K562 (cell line): ENCODE data around the gene KIFC3. TPM values are rescaled to one million over a fixed set of nuclear protein-coding genes. Genes with fewer than 3 reads are reported as not detected.

Source experiments
- ATAC-seq: fragments of 200-7000 bp; cut with Tn5 transposase; 3 replicates; pipeline ENCODE4 v1.9.1; 2020; ENCODE audit warnings: moderate library complexity
- BruUV-seq: library from RNA; stranded (reverse); fragments of 400-500 nt; replicated peaks from 2 replicates; lab custom pipeline; 2021; lab: Mats Ljungman, UMichigan
- CTCF ChIA-PET: fragments of 300-600 bp; formaldehyde crosslinking; extraction: SDS; loops from one replicate; lab custom pipeline; 2021; ENCODE audit warnings: low intra/inter-chr PET ratio; lab: Yijun Ruan, JAX
- POLR2A ChIA-PET: fragments of 300-600, 350-650 bp; sonication (Branson Sonifier 250); formaldehyde crosslinking; extraction: SDS; loops from one replicate; lab custom pipeline; 2021; ENCODE audit warnings: antibody characterized with exemption, inconsistent platforms; lab: Yijun Ruan, JAX
- DNase-seq, 4 experiments: peaks; one replicate each; pipeline versions ENCODE4 v3.0.0 to v3.0.0-alpha.2; 2011 to 2018; ENCODE audit warnings: low spot score in 3 of 4, mixed read lengths in 3 of 4; ENCODE audit errors: extremely low read depth in 1 of 4
- FAIRE-seq: peaks from 2 replicates; lab custom pipeline; 2011; peaks lifted over from hg19 to GRCh38; lab: Jason Lieb, UNC
- H2AFZ ChIP-seq: 2 replicates; pipeline ENCODE4 v1.6.0; 2011; ENCODE audit warnings: low read depth, low read length, control low read depth, inconsistent platforms
- H3K27ac ChIP-seq: fragments of 200-600 bp; 3 replicates; pipeline ENCODE4 v1.8.0; 2011; ENCODE audit warnings: low read depth, mild to moderate bottlenecking, control low read depth, inconsistent platforms, low read length, moderate library complexity, mixed read lengths; ENCODE audit errors: extremely low read depth
- H3K27me3 ChIP-seq, 2 experiments: fragments of 300-600 bp in 1 of 2; 2 replicates in 1 of 2; 3 replicates in 1 of 2; pipeline versions ENCODE4 v1.6.0 to v1.8.0; 2011; ENCODE audit warnings: inconsistent platforms in 2 of 2, low read length in 2 of 2, mild to moderate bottlenecking in 1 of 2, mixed read lengths in 1 of 2, moderate library complexity in 1 of 2; ENCODE audit not compliant: control insufficient read depth in 2 of 2, insufficient read depth in 2 of 2
- H3K36me3 ChIP-seq: fragments of 300-600 bp; 3 replicates; pipeline ENCODE4 v1.8.0; 2011; ENCODE audit warnings: mild to moderate bottlenecking, low read length, inconsistent platforms; ENCODE audit not compliant: control insufficient read depth, insufficient read depth
- H3K4me1 ChIP-seq, 2 experiments: fragments of 200-600 bp in 1 of 2; replicated peaks in 1 of 2; 2 replicates in 1 of 2; 3 replicates in 1 of 2; pipeline versions ENCODE4 v1.5.1 to v1.8.0; 2011; ENCODE audit warnings: inconsistent platforms in 2 of 2, low read length in 2 of 2, mild to moderate bottlenecking in 1 of 2, mixed read lengths in 1 of 2, moderate library complexity in 1 of 2; ENCODE audit not compliant: control insufficient read depth in 2 of 2, insufficient read depth in 2 of 2
- H3K4me2 ChIP-seq: 2 replicates; pipeline ENCODE4 v1.6.1; 2011; ENCODE audit warnings: low read length, control low read depth, inconsistent platforms, mixed read lengths; ENCODE audit not compliant: insufficient read depth
- H3K4me3 ChIP-seq: fragments of 200-600 bp; sonication (generic), shearing (Covaris generic); 2 replicates; pipeline ENCODE4 v1.5.1; 2016; ENCODE audit warnings: control low read depth, inconsistent platforms
- H3K79me2 ChIP-seq: fragments of 200-600 bp; 3 replicates; pipeline ENCODE4 v1.8.0; 2011; ENCODE audit warnings: low read length, inconsistent platforms; ENCODE audit not compliant: control insufficient read depth, insufficient read depth
- H3K9ac ChIP-seq, 2 experiments: 2 replicates each; pipeline versions ENCODE4 v1.6.0 to v1.6.1; 2011; ENCODE audit warnings: low read depth in 2 of 2, low read length in 2 of 2, control low read depth in 1 of 2, inconsistent platforms in 1 of 2, mild to moderate bottlenecking in 1 of 2, mixed read lengths in 1 of 2; ENCODE audit not compliant: insufficient read depth in 1 of 2
- H3K9me1 ChIP-seq: one replicate; pipeline ENCODE4 v1.6.0; 2011; ENCODE audit warnings: inconsistent platforms, mild to moderate bottlenecking, low read length, moderate library complexity; ENCODE audit not compliant: control insufficient read depth, insufficient read depth
- H3K9me3 ChIP-seq: replicated peaks from 2 replicates; pipeline ENCODE4 v1.5.1; 2011; ENCODE audit warnings: low read depth, low read length, inconsistent platforms; ENCODE audit not compliant: control insufficient read depth, insufficient read depth
- H4K20me1 ChIP-seq: replicated peaks from 2 replicates; pipeline ENCODE4 v1.6.1; 2011; ENCODE audit warnings: low read length, inconsistent platforms, mixed read lengths; ENCODE audit not compliant: control insufficient read depth, insufficient read depth
- ARID2 ChIP-seq: fragments of 450-650 bp; IDR thresholded peaks from 2 replicates; pipeline ENCODE4 v1.6.1; 2017; ENCODE audit warnings: antibody characterized with exemption, mild to moderate bottlenecking
- CHD2 ChIP-seq: IDR thresholded peaks from 2 replicates; pipeline ENCODE4 v1.6.1; 2011; ENCODE audit warnings: low read depth, low read length
- ELF1 ChIP-seq: fragments of 200-800 bp; sonication (Bioruptor generic); IDR thresholded peaks from 2 replicates; pipeline ENCODE4 v1.6.1; 2016; ENCODE audit warnings: missing genetic modification characterization, missing compliant biosample characterization
- HIVEP1 ChIP-seq: fragments of 250-450 bp; sonication (Bioruptor Pico); IDR thresholded peaks from 2 replicates; pipeline ENCODE4 v1.4.0; 2020; ENCODE audit warnings: mild to moderate bottlenecking
- POLR2AphosphoS2 ChIP-seq: IDR thresholded peaks from 2 replicates; pipeline ENCODE4 v1.6.1; 2012; ENCODE audit warnings: low read length, improper control_type of control experiment
- RBFOX2 ChIP-seq: fragments of 200-400 bp; formaldehyde crosslinking; IDR thresholded peaks from 2 replicates; pipeline ENCODE4 v1.6.1; 2017; ENCODE audit warnings: low read depth, mild to moderate bottlenecking, low read length, moderate library complexity
- RCOR1 ChIP-seq, 2 experiments: IDR thresholded peaks; 2 replicates each; pipeline ENCODE4 v1.6.1; 2012; ENCODE audit warnings: low read depth in 2 of 2, low read length in 2 of 2, borderline replicate concordance in 1 of 2, improper control_type of control experiment in 1 of 2
- ZC3H4 ChIP-seq: sonication (generic); formaldehyde crosslinking; IDR thresholded peaks from 2 replicates; pipeline ENCODE4 v1.9.0; 2021; ENCODE audit warnings: missing genetic modification reagents, borderline replicate concordance
- ZNF224 ChIP-seq: sonication (generic); formaldehyde crosslinking; IDR thresholded peaks from 2 replicates; pipeline ENCODE4 v1.8.0; 2022; ENCODE audit warnings: mild to moderate bottlenecking, missing genetic modification reagents
- WGBS: fragments of 100-300 bp; shearing (Covaris generic); methylation state at CpG from one replicate; pipeline ENCODE4 v1.1.6; 2016; ENCODE audit warnings: low coverage, mixed read lengths; ENCODE audit not compliant: insufficient coverage; ENCODE audit errors: missing lambda C conversion rate; 5-methylcytosine and 5-hydroxymethylcytosine counted together
- in situ Hi-C: fragments of 300-500 bp; cut with MboI; formaldehyde crosslinking; loops from 4 replicates; pipeline ENCODE4 v1.15.0; 2018; ENCODE audit warnings: inconsistent platforms, mixed read lengths
- intact Hi-C: fragments of 100-400 bp; cut with micrococcal nuclease; formaldehyde crosslinking; loops from 2 replicates; pipeline ENCODE4 v1.14.2; 2022
- polyA plus RNA-seq, 8 experiments: library from polyadenylated mRNA; depleted of rRNA in 4 of 8; stranded (reverse) in 5 of 8; unstranded in 3 of 8; fragments of >200 nt; fragmentation: Nextera tagmentation in 2 of 8; fragmentation: Illumina TruSeq in 1 of 8; extraction: Ambion mirVana in 2 of 8; extraction: Trizol in 1 of 8; gene quantifications; 2 replicates each; pipeline versions ENCODE4 v1.2.1 to v1.2.3, GENCODE V29; 2011 to 2014; ENCODE audit warnings: inconsistent platforms in 1 of 8, missing spikeins in 1 of 8
- total RNA-seq, 7 experiments: library from RNA; depleted of rRNA in 6 of 7; stranded (reverse); fragments of >200 nt in 6 of 7; fragmentation: Illumina TruSeq in 2 of 7; extraction: Trizol in 2 of 7; gene quantifications; 2 replicates each; pipeline versions ENCODE4 v1.2.1 to v1.2.3, GENCODE V29; 2011 to 2021; ENCODE audit warnings: low replicate concordance in 1 of 7

Gene KIFC3
- total and polyA plus RNA-seq, 9 of the 15 experiments (the other 6 are each of a cell fraction or from before 2014, with no cell fraction given): 0.23 to 105 (median 26.2) TPM

DNA sequence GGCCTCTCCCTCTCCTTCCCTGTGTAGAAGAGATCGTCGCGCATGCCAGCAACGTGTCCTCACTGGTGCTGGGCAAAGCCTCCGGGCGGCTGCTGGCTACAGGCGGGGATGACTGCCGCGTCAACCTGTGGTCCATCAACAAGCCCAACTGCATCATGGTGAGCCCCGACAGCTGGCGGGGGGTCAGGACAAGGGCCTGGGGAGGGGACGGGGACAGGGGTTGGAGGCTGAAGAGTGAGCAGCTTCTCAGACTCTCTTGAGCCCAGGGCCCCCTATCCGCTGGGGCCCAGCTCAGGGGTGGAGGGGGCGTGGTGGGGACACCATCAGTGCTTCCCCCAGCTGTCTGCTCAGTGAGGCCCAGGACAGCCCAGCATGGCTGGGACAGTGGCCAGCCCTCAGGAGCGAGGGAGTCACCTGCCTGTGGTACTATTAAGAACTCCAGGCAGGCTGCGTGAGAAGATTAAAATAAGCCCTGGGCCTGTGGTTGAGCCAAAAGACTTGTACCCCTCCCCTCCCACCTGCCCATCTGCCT is 60.6 kb downstream of the KIFC3 start:
- Histone ChIP-seq H3K36me3 (peaks cover 35% of the 10 kb centered on the region; the same call in 2 of the 3 replicates), H3K27ac (no peak overlapping the region), H3K4me2 (no peak overlapping the region), H3K9me3 (no peaks in the 10 kb centered on the region), H3K9me1 (no peaks in the 10 kb centered on the region), H3K9ac (peak overlapping the region in 1 of 2 experiments; percentile 46; a peak in 1 of 4 replicates), H4K20me1 (no peaks in the 10 kb centered on the region), H3K4me3 (no peak overlapping the region), H3K79me2 (peaks cover 4% of the 10 kb centered on the region; the same call in 1 of the 3 replicates), H3K4me1 (peaks cover 18 to 35% of the 10 kb centered on the region in 2 experiments), H3K27me3 (no peaks in the 10 kb centered on the region), H2AFZ (no peak overlapping the region)
- TF ChIP-seq RCOR1 (IDR thresholded peaks at IDR 0.05; ENCODE audit: borderline replicate concordance in 1 of 2, low read depth in 2 of 2, low read length in 2 of 2) (no peak), POLR2AphosphoS2 (no peak), ZNF224 (CRISPR knock-in tag) (no peak)
- DNase-seq (no peak), FAIRE-seq (no peak), ATAC-seq (peak; percentile 57)
- intact Hi-C loops (no loop called here), in situ Hi-C loops (no loop called here)
- WGBS: 78% methylated on average over 9 of the region's 16 CpGs
- ChIA-PET CTCF (no interaction called here), POLR2A (interaction anchor here (0.6 to 0.7 kb wide), 2 partner anchors 37 to 70 kb away, joined by 3 read pairs; no protein-coding TSS in a partner anchor)
- no TSS peak for BruUV-seq

DNA sequence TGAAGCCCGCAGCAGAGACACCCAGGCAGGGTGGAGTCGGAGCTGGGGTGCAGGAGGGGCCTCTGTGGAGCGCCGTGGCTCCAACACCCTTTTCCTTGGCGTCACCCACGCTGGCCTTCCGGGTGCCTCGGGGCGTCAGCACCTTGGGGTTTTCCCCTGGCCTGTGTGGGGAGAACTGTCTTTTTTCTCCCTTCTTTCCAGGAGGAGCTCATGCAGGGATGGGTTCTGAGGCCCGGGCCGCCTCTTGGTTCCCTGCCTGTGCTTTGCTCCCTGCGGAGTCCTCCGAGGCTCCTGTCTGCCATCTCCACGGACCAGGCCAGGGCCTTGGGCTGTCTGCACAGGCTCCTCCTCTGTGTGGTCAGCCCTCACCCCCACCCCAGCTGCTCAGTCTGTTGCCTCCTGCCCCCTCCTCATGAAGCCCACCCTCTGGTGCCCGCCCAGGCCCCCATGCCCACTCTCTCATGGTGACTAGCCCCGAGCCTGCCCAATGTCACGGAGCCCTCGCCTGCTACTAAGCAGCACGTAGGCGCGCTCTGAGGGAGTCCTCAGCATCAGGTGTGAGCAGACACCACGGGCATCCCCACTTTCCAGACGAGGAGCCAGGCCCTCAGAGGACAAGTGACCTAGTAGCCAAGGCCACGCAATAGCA is 61.7 kb downstream of the KIFC3 start:
- Histone ChIP-seq H3K4me2 (no peak overlapping the region), H3K9me1 (no peaks in the 10 kb centered on the region), H3K9me3 (no peaks in the 10 kb centered on the region), H3K36me3 (peaks cover 35% of the 10 kb centered on the region; the same call in 2 of the 3 replicates), H4K20me1 (no peaks in the 10 kb centered on the region), H3K27me3 (no peaks in the 10 kb centered on the region), H3K4me1 (peaks cover 19 to 47% of the 10 kb centered on the region in 2 experiments), H3K27ac (no peak overlapping the region), H3K4me3 (no peak overlapping the region), H3K9ac (peak overlapping the region in 1 of 2 experiments; percentile 46; a peak in 2 of 4 replicates), H2AFZ (no peak overlapping the region), H3K79me2 (peaks cover 9% of the 10 kb centered on the region; the same call in 1 of the 3 replicates)
- intact Hi-C loops (no loop called here), in situ Hi-C loops (no loop called here)
- ChIA-PET POLR2A (interaction anchor here (0.6 to 0.8 kb wide), 3 partner anchors 15 to 237 kb away, joined by 3 to 4 read pairs (median 3); no protein-coding TSS in a partner anchor), CTCF (no interaction called here)
- FAIRE-seq: no peak
- no peak for DNase-seq
- ATAC-seq: no peak
- no TSS peak for BruUV-seq
- WGBS: 85% methylated on average over 21 of the region's 24 CpGs
- TF ChIP-seq ZC3H4 (CRISPR knock-in tag) (no peak), RBFOX2 (0 out of 2 replicates have a peak, but pooled peaks have one; percentile 39), HIVEP1 (CRISPR knock-in tag) (no peak), ARID2 (no peak), CHD2 (no peak), ELF1 (tag) (no peak)
